Measurements from ENCODE around the gene APOL2. TPM values are rescaled to one million over a fixed set of nuclear protein-coding genes. Genes with fewer than 3 reads are reported as not detected.

APOL2 gene
- total RNA-seq, 1 donor from 2014 or later, result 63.8 TPM

GRCh38 chr22:36227396-36227795, 11.9 kb downstream of the APOL2 start:
- Histone ChIP-seq H3K27ac (no peak overlapping the region), H3K4me1 (no peaks in the 10 kb centered on the region), H3K27me3 (no peaks in the 10 kb centered on the region), H3K36me3 (peaks cover 0 to 48% of the 10 kb centered on the region in 2 donors), H3K9me3 (no peaks in the 10 kb centered on the region), H3K4me3 (no peak overlapping the region)
- TF ChIP-seq CTCF (IDR thresholded peaks at IDR 0.05), result no peak
- TF ChIP-seq POLR2AphosphoS5 (IDR thresholded peaks at IDR 0.05; ENCODE audit: insufficient read depth in 1 of 2, low read depth in 1 of 2), result no peak
- no peak for TF ChIP-seq POLR2A (IDR thresholded peaks at IDR 0.05)
- intact Hi-C loops (cut with DNase I), result no loop called here
- DNase-seq (ENCODE audit: extremely low spot score in 2 of 2), result peak in 1 of 2 donors; percentile 87

GRCh38 chr22:36226189-36226588, 13.1 kb downstream of the APOL2 start:
- DNase-seq (ENCODE audit: extremely low spot score in 2 of 2), result peak in 1 of 2 donors; percentile 62
- TF ChIP-seq POLR2AphosphoS5 (IDR thresholded peaks at IDR 0.05; ENCODE audit: insufficient read depth in 1 of 2, low read depth in 1 of 2) (no peak), POLR2A (IDR thresholded peaks at IDR 0.05) (no peak), CTCF (IDR thresholded peaks at IDR 0.05) (no peak)
- H3K36me3 ChIP-seq, result peaks cover 0 to 41% of the 10 kb centered on the region in 2 donors
- H3K27me3 ChIP-seq, result no peaks in the 10 kb centered on the region
- H3K4me1 ChIP-seq, result no peaks in the 10 kb centered on the region
- intact Hi-C loops (cut with DNase I), result no loop called here
- no peak overlapping the region for H3K4me3 ChIP-seq
- H3K27ac ChIP-seq, result no peak overlapping the region
- no peaks in the 10 kb centered on the region for H3K9me3 ChIP-seq

- Histone ChIP-seq H3K36me3 (peaks cover 0 to 34% of the 10 kb centered on the region in 2 donors), H3K27me3 (no peaks in the 10 kb centered on the region), H3K4me1 (no peaks in the 10 kb centered on the region), H3K27ac (no peak overlapping the region), H3K9me3 (no peaks in the 10 kb centered on the region), H3K4me3 (no peak overlapping the region)
- TF ChIP-seq CTCF (IDR thresholded peaks at IDR 0.05) (no peak), POLR2A (IDR thresholded peaks at IDR 0.05) (no peak), POLR2AphosphoS5 (IDR thresholded peaks at IDR 0.05; ENCODE audit: insufficient read depth in 1 of 2, low read depth in 1 of 2) (no peak)
- intact Hi-C loops (cut with DNase I), result no loop called here
- peak in 1 of 2 donors; percentile 64 for DNase-seq (ENCODE audit: extremely low spot score in 2 of 2)
Observed at GRCh38 chr22:36225333-36225922, 13.9 kb downstream of the APOL2 start.

- Histone ChIP-seq H3K4me1 (no peaks in the 10 kb centered on the region), H3K27ac (no peak overlapping the region), H3K4me3 (no peak overlapping the region), H3K27me3 (no peaks in the 10 kb centered on the region), H3K9me3 (no peaks in the 10 kb centered on the region), H3K36me3 (peaks cover 0 to 22% of the 10 kb centered on the region in 2 donors)
- intact Hi-C loops (cut with DNase I), result no loop called here
- DNase-seq (ENCODE audit: extremely low spot score in 2 of 2), result peak; percentile 58 to 70
- TF ChIP-seq POLR2AphosphoS5 (IDR thresholded peaks at IDR 0.05; ENCODE audit: insufficient read depth in 1 of 2, low read depth in 1 of 2), result no peak
- no peak for TF ChIP-seq POLR2A (IDR thresholded peaks at IDR 0.05)
- no peak for TF ChIP-seq CTCF (IDR thresholded peaks at IDR 0.05)
Observed at GRCh38 chr22:36224245-36224644, 15.1 kb downstream of the APOL2 start.

- Histone ChIP-seq H3K4me1 (no peaks in the 10 kb centered on the region), H3K27ac (no peak overlapping the region), H3K27me3 (no peaks in the 10 kb centered on the region), H3K9me3 (no peaks in the 10 kb centered on the region), H3K36me3 (peaks cover 0 to 15% of the 10 kb centered on the region in 2 donors), H3K4me3 (no peak overlapping the region)
- TF ChIP-seq CTCF (IDR thresholded peaks at IDR 0.05), result no peak
- no peak for TF ChIP-seq POLR2A (IDR thresholded peaks at IDR 0.05)
- TF ChIP-seq POLR2AphosphoS5 (IDR thresholded peaks at IDR 0.05; ENCODE audit: insufficient read depth in 1 of 2, low read depth in 1 of 2), result no peak
- intact Hi-C loops (cut with DNase I), result no loop called here
- DNase-seq (ENCODE audit: extremely low spot score in 2 of 2), result peak in 1 of 2 donors; percentile 70
Observed at GRCh38 chr22:36223504-36223903, 15.8 kb downstream of the APOL2 start.
